Brain microvascular endothelial cell (primary cell): ENCODE results near the gene TMTC4.
"Not testable (repeated sequence)": the region's sequence is repeated elsewhere in the genome, so short reads cannot be mapped to it uniquely, and the experiment has no call there.

Source experiments
- DNase-seq: peaks from one replicate; pipeline ENCODE4 v3.0.0-alpha.2; 2020
- H3K27ac ChIP-seq: fragments of 250-450 bp; sonication (Bioruptor Pico); 2 replicates; pipeline ENCODE4 v1.5.1; 2020; ENCODE audit warnings: mild to moderate bottlenecking, moderate library complexity
- H3K27me3 ChIP-seq: fragments of 250-450 bp; sonication (Bioruptor Pico); replicated peaks from 2 replicates; pipeline ENCODE4 v1.5.1; 2020; ENCODE audit warnings: mild to moderate bottlenecking
- H3K36me3 ChIP-seq: fragments of 250-450 bp; sonication (Bioruptor Pico); replicated peaks from 2 replicates; pipeline ENCODE4 v1.5.1; 2020; ENCODE audit warnings: mild to moderate bottlenecking
- H3K4me3 ChIP-seq: 2 replicates; pipeline ENCODE4 v1.5.1; 2011; ENCODE audit warnings: low read depth, mild to moderate bottlenecking, control low read depth, low read length, moderate library complexity
- in situ Hi-C: cut with HindIII; loops from 2 replicates; pipeline ENCODE4 v1.10.0; 2017; ENCODE audit warnings: low sequenced_read_pairs, low pct_ligation_motif_present
- TF ChIP-seq, protein P1 (sequence below): IDR thresholded peaks from 2 replicates; pipeline ENCODE4 v1.5.1; 2011; ENCODE audit warnings: low read depth, mild to moderate bottlenecking, moderate library complexity, low read length, control low read depth, inconsistent platforms; ENCODE audit errors: missing control alignments

Gene TMTC4

DNA sequence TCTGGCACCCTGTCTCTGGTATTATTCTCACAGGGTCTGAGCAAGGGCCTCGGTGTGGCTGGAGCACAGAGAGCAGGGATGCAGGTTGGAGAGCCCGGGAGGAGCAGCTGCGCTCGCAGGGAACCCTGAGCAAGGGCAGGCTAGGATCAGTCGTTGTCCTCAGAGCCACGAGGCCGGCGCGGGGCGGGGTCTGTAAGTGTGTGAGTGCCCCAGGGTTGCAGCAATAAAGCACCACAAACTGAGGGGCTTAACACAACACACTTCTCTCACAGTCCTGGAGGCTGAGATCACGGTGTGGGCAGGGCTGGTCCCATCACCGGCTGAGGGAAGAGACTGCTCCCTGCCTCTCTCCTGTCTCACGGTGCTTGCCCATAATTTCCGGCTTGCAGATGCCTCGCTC, 47.5 kb downstream of the TMTC4 start:
- TF ChIP-seq, protein P1, sequence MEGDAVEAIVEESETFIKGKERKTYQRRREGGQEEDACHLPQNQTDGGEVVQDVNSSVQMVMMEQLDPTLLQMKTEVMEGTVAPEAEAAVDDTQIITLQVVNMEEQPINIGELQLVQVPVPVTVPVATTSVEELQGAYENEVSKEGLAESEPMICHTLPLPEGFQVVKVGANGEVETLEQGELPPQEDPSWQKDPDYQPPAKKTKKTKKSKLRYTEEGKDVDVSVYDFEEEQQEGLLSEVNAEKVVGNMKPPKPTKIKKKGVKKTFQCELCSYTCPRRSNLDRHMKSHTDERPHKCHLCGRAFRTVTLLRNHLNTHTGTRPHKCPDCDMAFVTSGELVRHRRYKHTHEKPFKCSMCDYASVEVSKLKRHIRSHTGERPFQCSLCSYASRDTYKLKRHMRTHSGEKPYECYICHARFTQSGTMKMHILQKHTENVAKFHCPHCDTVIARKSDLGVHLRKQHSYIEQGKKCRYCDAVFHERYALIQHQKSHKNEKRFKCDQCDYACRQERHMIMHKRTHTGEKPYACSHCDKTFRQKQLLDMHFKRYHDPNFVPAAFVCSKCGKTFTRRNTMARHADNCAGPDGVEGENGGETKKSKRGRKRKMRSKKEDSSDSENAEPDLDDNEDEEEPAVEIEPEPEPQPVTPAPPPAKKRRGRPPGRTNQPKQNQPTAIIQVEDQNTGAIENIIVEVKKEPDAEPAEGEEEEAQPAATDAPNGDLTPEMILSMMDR, result no peak
- H3K27me3 ChIP-seq, result no peaks in the 10 kb centered on the region
- no peak overlapping the region for H3K4me3 ChIP-seq
- H3K36me3 ChIP-seq, result no peaks in the 10 kb centered on the region
- in situ Hi-C loops, result no loop called here
- DNase-seq, result no peak
- H3K27ac ChIP-seq, result no peak overlapping the region

- H3K27me3 ChIP-seq, result no peaks in the 10 kb centered on the region
- in situ Hi-C loops, result no loop called here
- TF ChIP-seq, protein P1, result no peak
- no peak overlapping the region for H3K4me3 ChIP-seq
- H3K27ac ChIP-seq, result no peak overlapping the region
- no peaks in the 10 kb centered on the region for H3K36me3 ChIP-seq
- DNase-seq, result no peak
These were observed 49.1 kb downstream of the TMTC4 start for GRCh38 chr13:100625447-100625846.

- in situ Hi-C loops, result no loop called here
- TF ChIP-seq, protein P1, result no peak
- Histone ChIP-seq H3K27me3 (no peaks in the 10 kb centered on the region), H3K36me3 (no peaks in the 10 kb centered on the region), H3K27ac (no peak overlapping the region), H3K4me3 (no peak overlapping the region)
- no peak for DNase-seq
These were observed 53.8 kb downstream of the TMTC4 start for GRCh38 chr13:100620792-100621191.

DNA sequence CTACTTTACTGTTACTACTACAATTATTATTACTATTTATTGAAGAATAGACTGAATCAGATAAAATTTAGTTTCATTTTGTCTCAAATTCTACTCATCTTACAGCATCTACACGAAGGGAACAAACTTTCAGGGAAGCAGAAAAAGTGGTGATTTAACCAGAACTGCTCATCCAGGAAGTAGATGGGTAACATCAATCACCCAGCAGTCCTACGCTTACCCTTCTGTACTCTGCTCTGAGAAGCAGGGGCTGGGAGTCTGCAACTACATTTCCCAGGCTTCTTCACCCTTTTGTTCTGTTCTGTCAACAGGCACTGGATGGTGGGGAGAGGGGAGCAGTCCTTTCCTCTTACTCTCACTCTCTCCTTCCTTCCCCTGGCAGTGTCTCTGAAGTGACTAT, 54.7 kb downstream of the TMTC4 start:
- TF ChIP-seq, protein P1, result no peak
- no peak overlapping the region for H3K4me3 ChIP-seq
- in situ Hi-C loops, result no loop called here

GRCh38 chr13:100618897-100619296, 55.7 kb downstream of the TMTC4 start:
- DNase-seq, H3K27ac ChIP-seq, H3K27me3 ChIP-seq, in situ Hi-C loops, H3K4me3 ChIP-seq, H3K36me3 ChIP-seq: not testable (repeated sequence)

More for the DNA sequence above, 54.7 kb downstream of the TMTC4 start:
- no peaks in the 10 kb centered on the region for H3K36me3 ChIP-seq
- H3K27ac ChIP-seq, result no peak overlapping the region
- no peaks in the 10 kb centered on the region for H3K27me3 ChIP-seq
- no peak for DNase-seq

DNA sequence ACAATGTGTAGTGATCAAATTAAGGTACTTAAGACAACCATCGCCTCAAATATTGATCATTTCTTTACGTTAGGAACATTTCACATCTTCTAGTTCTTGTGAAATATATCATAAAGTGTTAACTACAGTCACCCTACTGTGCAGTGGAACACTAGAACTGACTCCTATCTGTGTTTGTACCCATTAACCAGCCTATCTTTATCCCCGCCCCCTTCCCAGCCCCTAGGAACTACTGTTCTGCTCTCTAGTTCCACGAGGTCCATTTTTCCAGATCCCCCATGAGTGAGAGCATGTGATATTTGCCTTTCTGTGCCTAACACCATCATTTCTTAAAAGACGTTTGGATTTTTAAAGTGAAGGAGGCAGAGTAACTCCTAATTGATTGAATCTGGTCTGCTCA, 61.6 kb downstream of the TMTC4 start:
- Histone ChIP-seq H3K4me3 (no peak overlapping the region), H3K27ac (no peak overlapping the region), H3K27me3 (no peaks in the 10 kb centered on the region), H3K36me3 (no peaks in the 10 kb centered on the region)
- in situ Hi-C loops, result no loop called here
- TF ChIP-seq, protein P1, result no peak
- DNase-seq, result no peak
